GM21528 (cell line): ENCODE results near the gene ADIPOQ.
"Not testable (repeated sequence)": the region's sequence is repeated elsewhere in the genome, so short reads cannot be mapped to it uniquely, and the experiment has no call there.

Experiments
- ATAC-seq: cut with Tn5 transposase; IDR thresholded peaks from one replicate; pipeline ENCODE4 v1.9.1; 2021; ENCODE audit warnings: mild to moderate bottlenecking, moderate library complexity; ENCODE audit not compliant: unreplicated experiment, low FRiP score

The ADIPOQ gene

GRCh38 chr3:186842426-186843038 lies at the start of gene ADIPOQ:
ADIPOQ (plus strand) TSS chr3:186842710; CDS start chr3:186853059, 10,349 bp downstream.
- no peak for ATAC-seq

GRCh38 chr3:186798239-186798874 lies 44.2 kb upstream of the ADIPOQ start:
- ATAC-seq, result no peak

- ATAC-seq, result no peak
These were observed 42.2 kb upstream of the ADIPOQ start for GRCh38 chr3:186800285-186800684.

DNA sequence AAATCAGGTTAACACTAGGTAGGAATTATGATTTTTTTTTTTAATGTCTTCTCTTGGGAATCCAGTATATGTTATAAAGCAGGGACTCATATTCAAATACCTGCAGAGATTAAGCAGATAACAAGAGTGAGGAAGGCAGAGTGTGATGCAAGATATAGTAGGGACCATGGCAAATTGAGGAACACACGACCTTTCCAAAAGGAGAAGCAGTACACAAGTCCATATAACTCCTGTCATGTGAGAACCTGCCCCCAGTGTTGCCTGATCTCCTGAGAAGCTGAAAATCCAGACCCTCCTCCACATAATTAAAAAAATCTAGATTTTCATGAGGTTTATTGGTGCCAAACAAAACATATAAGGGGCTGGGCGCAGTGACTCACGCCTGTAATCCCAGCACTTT lies 39.8 kb upstream of the ADIPOQ start:
- no peak for ATAC-seq

GRCh38 chr3:186803447-186803846 lies 39.1 kb upstream of the ADIPOQ start:
- not testable (repeated sequence) for ATAC-seq

- ATAC-seq, result peak; percentile 94
These were observed 36.1 kb upstream of the ADIPOQ start, which contains the start of gene RFC4 for GRCh38 chr3:186806089-186807055. RFC4 (minus strand) TSS chr3:186806482; CDS start chr3:186804713, 1,769 bp downstream.

GRCh38 chr3:186807231-186807630 lies 35.3 kb upstream of the ADIPOQ start:
- ATAC-seq, result no peak

- ATAC-seq, result no peak
These were observed 32.0 kb upstream of the ADIPOQ start for GRCh38 chr3:186810336-186810996.

DNA sequence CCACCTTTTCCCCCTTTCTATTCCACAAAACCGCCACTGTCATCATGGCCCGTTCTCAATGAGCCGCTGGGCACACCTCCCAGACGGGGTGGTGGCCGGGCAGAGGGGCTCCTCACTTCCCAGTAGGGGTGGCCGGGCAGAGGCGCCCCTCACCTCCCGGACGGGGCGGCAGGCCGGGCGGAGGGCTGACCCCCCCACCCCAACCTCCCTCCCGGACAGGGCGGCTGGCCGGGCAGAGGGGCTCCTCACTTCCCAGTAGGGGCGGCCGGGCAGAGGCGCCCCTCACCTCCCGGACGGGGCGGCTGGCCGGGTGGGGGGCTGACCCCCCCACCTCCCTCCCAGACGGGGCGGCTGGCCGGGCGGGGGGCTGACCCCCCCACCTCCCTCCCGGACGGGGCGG lies 31.2 kb upstream of the ADIPOQ start:
- ATAC-seq, result not testable (repeated sequence)

- ATAC-seq, result no peak
These were observed 28.4 kb upstream of the ADIPOQ start for GRCh38 chr3:186814100-186814499.

GRCh38 chr3:186815435-186815834 lies 27.1 kb upstream of the ADIPOQ start:
- ATAC-seq, result no peak

GRCh38 chr3:186818516-186818915 lies 24.0 kb upstream of the ADIPOQ start:
- ATAC-seq, result no peak

GRCh38 chr3:186818956-186819355 lies 23.6 kb upstream of the ADIPOQ start:
- no peak for ATAC-seq

DNA sequence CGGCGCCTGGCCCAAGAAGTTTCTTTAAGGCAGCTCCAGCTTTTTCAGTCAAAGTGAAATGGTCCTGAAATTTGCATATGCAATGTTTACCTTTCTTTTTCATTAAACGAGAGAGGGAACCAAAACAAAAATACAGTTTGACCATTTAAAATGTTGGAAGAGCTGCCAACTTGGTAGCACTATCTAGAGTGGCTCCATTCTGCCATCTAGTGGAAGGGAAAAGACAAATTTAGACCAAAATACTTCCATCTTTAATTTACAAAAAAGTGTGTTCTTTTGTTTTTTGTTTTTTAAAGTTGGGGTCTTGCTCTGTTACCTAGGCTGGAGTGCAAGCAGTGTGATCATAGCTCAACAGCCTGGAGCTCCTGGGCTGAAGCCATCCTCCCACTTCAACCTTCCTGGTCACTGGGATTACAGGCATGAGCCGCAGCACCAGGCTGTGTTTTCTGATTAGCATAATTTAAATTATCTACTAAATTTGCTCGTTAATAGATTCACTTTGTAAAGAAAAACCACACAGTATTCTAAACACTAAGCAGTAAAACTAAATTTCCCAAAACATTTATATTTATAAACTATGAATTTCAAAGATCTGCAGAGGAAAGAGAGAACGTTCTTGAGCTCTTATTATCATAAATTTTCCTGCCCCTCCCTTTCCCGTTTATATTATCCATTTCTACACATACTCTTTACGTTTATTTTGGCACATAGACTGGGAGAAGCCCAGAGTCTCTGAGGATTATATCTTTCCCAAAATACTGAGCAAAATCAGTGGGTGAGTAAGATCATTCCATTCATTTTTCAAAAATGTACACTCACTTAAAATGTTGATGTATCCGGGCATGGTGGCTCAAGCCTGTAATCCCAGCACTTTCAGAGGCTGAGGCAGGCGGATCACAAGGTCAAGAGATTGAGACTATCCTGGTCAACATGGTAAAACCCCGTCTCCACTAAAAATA lies 20.8 kb upstream of the ADIPOQ start:
- no peak for ATAC-seq

DNA sequence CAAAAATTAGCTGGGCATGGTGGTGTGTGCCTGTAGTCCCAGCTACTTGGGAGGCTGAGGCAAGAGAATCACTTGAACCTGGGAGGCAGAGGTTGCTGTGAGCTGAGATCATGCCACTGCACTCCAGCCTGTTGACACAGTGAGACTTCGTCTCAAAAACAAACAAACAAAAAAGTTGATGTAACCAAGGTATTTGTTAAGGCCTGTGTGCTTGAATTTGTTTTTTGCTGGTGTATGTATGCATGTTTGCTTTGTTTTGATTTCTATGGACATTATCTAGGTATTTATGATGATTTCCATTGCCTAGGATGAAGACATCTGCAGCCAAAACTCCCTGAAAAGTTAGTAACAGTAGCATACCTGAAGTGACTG lies 20.1 kb upstream of the ADIPOQ start:
- not testable (repeated sequence) for ATAC-seq

DNA sequence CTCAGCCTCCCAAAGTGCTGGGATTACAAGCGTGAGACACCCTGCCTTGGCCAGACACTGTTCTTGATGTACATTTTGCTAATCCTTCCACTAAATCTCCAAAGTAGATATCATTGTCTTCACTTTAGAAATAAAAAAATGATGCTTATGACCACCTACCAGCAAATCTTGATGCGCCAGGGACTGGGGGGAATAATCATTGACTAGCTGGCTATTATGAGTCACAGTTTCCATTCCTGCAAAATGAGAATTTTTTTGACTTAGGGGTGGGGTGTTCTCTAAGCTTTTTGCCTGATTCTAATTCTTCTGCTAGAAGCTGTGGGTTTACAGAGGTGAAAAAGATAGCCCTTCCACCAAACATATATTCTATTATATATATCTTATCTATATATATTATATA lies 19.1 kb upstream of the ADIPOQ start:
- no peak for ATAC-seq

DNA sequence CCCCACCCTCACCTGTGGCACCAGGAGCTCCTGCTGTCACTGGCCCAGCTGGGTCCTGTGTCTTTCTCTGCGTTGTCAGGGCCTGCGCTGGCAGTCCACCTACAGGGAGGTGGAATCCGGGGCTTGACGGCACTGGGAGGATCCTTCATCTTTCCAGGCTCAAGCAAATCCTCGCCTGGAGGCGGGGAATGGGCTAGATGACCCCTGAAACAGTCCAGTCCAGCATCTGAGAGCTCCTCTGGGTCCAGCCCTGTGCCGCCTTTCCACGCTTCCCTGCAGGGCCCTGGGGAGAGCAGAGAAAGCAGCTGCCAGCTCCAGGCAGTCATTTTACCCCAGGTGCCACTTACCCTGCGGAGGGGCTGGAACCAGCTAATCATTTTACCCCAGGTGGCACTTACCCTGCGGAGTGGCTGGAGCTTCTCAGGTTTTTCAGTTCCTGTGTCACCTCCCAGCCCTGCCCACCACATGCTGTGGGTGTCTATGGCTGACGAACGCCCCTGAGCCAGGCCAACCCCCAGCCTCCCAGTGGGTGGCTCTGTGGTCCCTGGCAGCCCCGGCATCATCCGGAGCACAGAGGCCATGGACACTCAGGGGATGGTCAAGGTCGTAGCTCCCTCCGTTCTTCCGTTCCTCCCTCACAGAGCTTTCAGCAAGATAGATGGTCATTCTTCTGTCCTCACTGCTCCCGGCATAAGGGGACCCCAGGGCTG lies 17.9 kb upstream of the ADIPOQ start:
- no peak for ATAC-seq

DNA sequence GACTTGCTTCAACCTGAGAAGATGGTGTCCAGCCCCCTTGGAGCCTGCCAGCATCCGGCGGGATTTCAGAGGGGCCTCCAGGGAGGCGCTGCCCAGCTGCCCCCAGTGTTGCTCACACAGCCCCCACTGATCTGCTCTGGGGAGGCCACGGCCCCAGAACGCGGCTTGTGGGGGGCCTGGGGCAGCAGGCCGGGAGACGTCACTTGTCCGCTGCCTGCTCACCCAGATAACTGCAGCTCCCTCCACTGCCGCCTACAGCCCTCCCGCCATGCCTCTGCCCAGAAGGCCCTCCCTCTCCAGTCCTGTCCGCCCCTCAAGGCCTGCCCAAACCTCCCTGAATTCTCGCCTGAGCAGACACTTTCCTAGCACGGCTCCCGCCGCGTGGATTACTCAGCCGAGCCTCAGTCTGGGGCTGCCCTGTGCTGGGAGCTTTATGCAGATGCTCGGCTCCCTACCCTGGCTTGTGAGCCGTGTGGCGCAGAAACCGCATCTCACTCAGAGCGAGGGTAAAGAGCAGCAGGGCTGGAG lies 17.2 kb upstream of the ADIPOQ start:
- no peak for ATAC-seq
